ENCODE data around the gene CDK15.

- TF ChIP-seq ZFP3 (tag by site-specific recombination; IDR thresholded peaks at IDR 0.05; ENCODE audit: low read depth) (no peak), CTCF (tag by site-specific recombination; IDR thresholded peaks at IDR 0.05) (no peak), ZNF169 (tag by site-specific recombination; IDR thresholded peaks at IDR 0.05) (no peak), ZBTB26 (tag by site-specific recombination; optimal IDR thresholded peaks at IDR 0.05) (no peak), ZNF76 (tag by site-specific recombination; IDR thresholded peaks at IDR 0.05; ENCODE audit: borderline replicate concordance, low read depth) (no peak), ZNF16 (tag by site-specific recombination; IDR thresholded peaks at IDR 0.05; ENCODE audit: low read depth) (no peak), ZNF274 (IDR thresholded peaks at IDR 0.05; ENCODE audit: low read length) (no peak), ZNF274 (tag by site-specific recombination; IDR thresholded peaks at IDR 0.05; ENCODE audit: borderline replicate concordance) (no peak), ZBTB7A (tag by site-specific recombination; IDR thresholded peaks at IDR 0.05; ENCODE audit: low read depth) (no peak), ZNF138 (tag by site-specific recombination; IDR thresholded peaks at IDR 0.05; ENCODE audit: borderline replicate concordance) (no peak), REST (tag by site-specific recombination; IDR thresholded peaks at IDR 0.05) (no peak), YY1 (tag by site-specific recombination; IDR thresholded peaks at IDR 0.05) (no peak), ZNF707 (tag by site-specific recombination; IDR thresholded peaks at IDR 0.05) (no peak), PATZ1 (tag by site-specific recombination; IDR thresholded peaks at IDR 0.05) (no peak), ZFP69B (tag by site-specific recombination; IDR thresholded peaks at IDR 0.05) (no peak)
These were observed 122.0 kb downstream of the CDK15 start for GRCh38 chr2:201928363-201928762.

All from HEK293 (cell line).